ENCODE measurements around the gene TBC1D5. TPM values are rescaled to one million over a fixed set of nuclear protein-coding genes. Genes with fewer than 3 reads are reported as not detected.

TBC1D5 gene
- total RNA-seq, 3 donors from 2014 or later: 70.1 to 109 (median 90.1) TPM

DNA sequence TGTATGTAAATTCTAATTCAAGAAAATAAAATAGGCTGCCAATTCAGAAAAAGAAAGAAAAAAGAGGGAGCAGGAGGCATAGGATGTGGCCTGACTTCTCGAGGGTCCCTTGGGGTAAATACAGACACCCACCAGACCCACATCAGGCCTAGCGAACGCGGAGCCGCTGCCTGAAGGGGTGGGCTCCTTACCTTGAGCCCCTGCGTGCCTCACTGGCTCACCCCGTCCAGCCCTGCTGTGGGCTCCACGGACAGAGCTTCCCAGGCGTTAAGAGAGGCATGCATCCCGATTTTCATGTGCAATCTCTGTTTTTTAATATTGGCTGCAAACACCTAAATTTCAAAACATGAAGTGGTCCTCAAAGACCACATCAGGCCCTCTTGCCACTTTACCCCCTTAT is 599.9 kb downstream of the TBC1D5 start:
- no peak overlapping the region for H3K27ac ChIP-seq
- intact Hi-C loops (cut with DNase I; ENCODE audit: low total_unique reads): no loop called here

DNA sequence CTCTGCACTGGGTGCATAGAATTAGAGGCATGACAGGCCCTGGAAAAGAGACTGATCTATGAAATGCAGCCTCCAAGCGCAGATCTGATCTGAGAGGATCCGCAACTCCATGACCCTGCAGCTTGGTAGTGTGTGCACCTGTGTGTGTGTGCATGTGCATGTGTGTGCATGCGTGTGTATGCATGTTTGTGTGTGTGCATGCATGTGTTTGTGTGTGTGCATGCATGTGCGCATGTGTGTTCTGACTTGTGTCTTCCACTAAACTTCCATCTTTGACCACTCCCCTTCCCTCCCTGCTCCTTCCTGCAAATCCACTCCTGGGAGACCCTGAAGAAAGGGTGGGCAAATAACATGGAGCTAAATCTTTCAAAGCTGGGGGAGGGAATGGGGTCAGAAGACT is 600.7 kb downstream of the TBC1D5 start:
- TF ChIP-seq POLR2AphosphoS5 (IDR thresholded peaks at IDR 0.05) (no peak), POLR2A (IDR thresholded peaks at IDR 0.05) (no peak), CTCF (IDR thresholded peaks at IDR 0.05) (no peak)
- H3K36me3 ChIP-seq: no peaks in the 10 kb centered on the region
- DNase-seq (ENCODE audit: low spot score in 2 of 2): no peak
- H3K4me1 ChIP-seq: no peaks in the 10 kb centered on the region
- no peak overlapping the region for H3K4me3 ChIP-seq
- intact Hi-C loops (cut with DNase I; ENCODE audit: low total_unique reads): no loop called here
- H3K27me3 ChIP-seq: no peaks in the 10 kb centered on the region
- no peaks in the 10 kb centered on the region for H3K9me3 ChIP-seq
- no peak overlapping the region for H3K27ac ChIP-seq

More for the DNA sequence above, 599.9 kb downstream of the TBC1D5 start:
- H3K4me1 ChIP-seq: no peaks in the 10 kb centered on the region
- no peaks in the 10 kb centered on the region for H3K36me3 ChIP-seq
- no peak for TF ChIP-seq CTCF (IDR thresholded peaks at IDR 0.05)
- TF ChIP-seq POLR2A (IDR thresholded peaks at IDR 0.05): no peak
- TF ChIP-seq POLR2AphosphoS5 (IDR thresholded peaks at IDR 0.05): no peak
- DNase-seq (ENCODE audit: low spot score in 2 of 2): no peak
- H3K9me3 ChIP-seq: no peaks in the 10 kb centered on the region
- H3K4me3 ChIP-seq: no peak overlapping the region
- no peaks in the 10 kb centered on the region for H3K27me3 ChIP-seq

- no peak overlapping the region for H3K4me3 ChIP-seq
- no peaks in the 10 kb centered on the region for H3K4me1 ChIP-seq
- DNase-seq (ENCODE audit: low spot score in 2 of 2): no peak
- no peak for TF ChIP-seq CTCF (IDR thresholded peaks at IDR 0.05)
- TF ChIP-seq POLR2AphosphoS5 (IDR thresholded peaks at IDR 0.05): no peak
- no peak for TF ChIP-seq POLR2A (IDR thresholded peaks at IDR 0.05)
- H3K36me3 ChIP-seq: no peaks in the 10 kb centered on the region
- intact Hi-C loops (cut with DNase I; ENCODE audit: low total_unique reads): no loop called here
- no peaks in the 10 kb centered on the region for H3K27me3 ChIP-seq
- H3K9me3 ChIP-seq: peaks cover 0 to 1% of the 10 kb centered on the region in 2 donors
- no peak overlapping the region for H3K27ac ChIP-seq
Observed at GRCh38 chr3:17140670-17141505, 601.5 kb downstream of the TBC1D5 start.

- Histone ChIP-seq H3K4me1 (no peaks in the 10 kb centered on the region), H3K9me3 (peaks cover 0 to 14% of the 10 kb centered on the region in 2 donors), H3K36me3 (no peaks in the 10 kb centered on the region), H3K27ac (no peak overlapping the region), H3K27me3 (no peaks in the 10 kb centered on the region), H3K4me3 (no peak overlapping the region)
- intact Hi-C loops (cut with DNase I; ENCODE audit: low total_unique reads): no loop called here
- DNase-seq (ENCODE audit: low spot score in 2 of 2): no peak
- TF ChIP-seq CTCF (IDR thresholded peaks at IDR 0.05) (no peak), POLR2A (IDR thresholded peaks at IDR 0.05) (no peak), POLR2AphosphoS5 (IDR thresholded peaks at IDR 0.05) (no peak)
Observed at GRCh38 chr3:17138246-17139039, 604.0 kb downstream of the TBC1D5 start.

- peaks cover 0 to 14% of the 10 kb centered on the region in 2 donors for H3K9me3 ChIP-seq
- no peak for DNase-seq (ENCODE audit: low spot score in 2 of 2)
- no peaks in the 10 kb centered on the region for H3K36me3 ChIP-seq
- H3K4me3 ChIP-seq: no peak overlapping the region
- no peaks in the 10 kb centered on the region for H3K4me1 ChIP-seq
- H3K27ac ChIP-seq: no peak overlapping the region
- H3K27me3 ChIP-seq: no peaks in the 10 kb centered on the region
- intact Hi-C loops (cut with DNase I; ENCODE audit: low total_unique reads): no loop called here
- no peak for TF ChIP-seq POLR2A (IDR thresholded peaks at IDR 0.05)
- TF ChIP-seq POLR2AphosphoS5 (IDR thresholded peaks at IDR 0.05): no peak
Observed at GRCh38 chr3:17137321-17137826, 605.1 kb downstream of the TBC1D5 start.

All from breast epithelium (tissue), 4 donors.